GM19240 (cell line): ENCODE data around the gene MEGF9.
"Not testable (repeated sequence)": the region's sequence is repeated elsewhere in the genome, so short reads cannot be mapped to it uniquely, and the experiment has no call there.

ENCODE experiments used
- DNase-seq: peaks from one replicate; pipeline ENCODE4 v3.0.0; 2011; ENCODE audit warnings: low spot score; ENCODE audit not compliant: insufficient read length

MEGF9 gene

GRCh38 chr9:120659676-120660075 is 54.6 kb downstream of the MEGF9 start:
- no peak for DNase-seq

DNA sequence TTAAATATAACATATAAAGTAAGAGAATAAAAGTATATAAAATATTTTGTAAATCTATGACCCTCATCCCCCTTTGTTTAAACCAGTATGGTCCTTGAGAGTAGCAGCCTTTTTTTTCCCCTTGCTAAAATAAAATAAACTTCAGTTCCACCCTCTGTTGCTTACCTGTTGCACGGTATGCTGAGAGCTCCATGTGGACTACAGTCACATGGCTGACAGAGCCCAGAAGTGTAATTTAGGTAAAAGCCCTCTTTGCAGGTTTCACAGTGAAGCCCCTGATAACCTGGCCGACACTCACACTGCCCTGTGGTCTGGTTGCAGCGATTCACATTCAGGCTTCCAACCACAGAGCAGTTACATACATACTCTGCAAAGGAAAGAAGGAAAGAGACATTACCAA is 55.1 kb downstream of the MEGF9 start:
- DNase-seq, result no peak

DNA sequence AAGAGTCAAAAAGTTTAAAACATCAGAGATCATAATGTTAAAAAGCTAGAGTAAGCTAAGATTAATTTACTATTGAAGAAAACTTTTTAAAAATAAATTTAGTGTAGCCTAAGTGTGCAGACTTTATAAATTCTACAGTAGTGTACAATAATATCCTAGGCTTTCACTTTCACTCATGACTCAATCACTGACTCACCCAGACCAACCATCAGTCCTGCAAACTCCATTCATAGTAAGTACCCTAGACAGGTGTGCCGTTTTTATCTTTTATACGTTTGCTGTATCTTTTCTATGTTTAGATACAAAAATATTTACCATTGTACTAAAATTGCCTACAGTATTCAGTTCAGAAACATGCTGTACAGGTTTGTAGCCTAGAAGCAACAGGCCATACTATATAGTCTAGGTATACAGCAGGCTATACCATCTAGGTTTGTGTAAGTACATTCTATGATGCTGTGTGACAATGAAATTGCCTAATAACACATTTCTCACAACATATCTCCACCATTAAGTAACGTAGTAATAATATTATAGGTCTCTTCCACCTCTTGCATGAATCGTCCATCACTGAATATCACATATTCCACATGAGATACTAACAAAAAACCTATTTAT is 59.2 kb downstream of the MEGF9 start:
- no peak for DNase-seq

- no peak for DNase-seq
These were observed 60.0 kb downstream of the MEGF9 start for GRCh38 chr9:120654272-120654671.

DNA sequence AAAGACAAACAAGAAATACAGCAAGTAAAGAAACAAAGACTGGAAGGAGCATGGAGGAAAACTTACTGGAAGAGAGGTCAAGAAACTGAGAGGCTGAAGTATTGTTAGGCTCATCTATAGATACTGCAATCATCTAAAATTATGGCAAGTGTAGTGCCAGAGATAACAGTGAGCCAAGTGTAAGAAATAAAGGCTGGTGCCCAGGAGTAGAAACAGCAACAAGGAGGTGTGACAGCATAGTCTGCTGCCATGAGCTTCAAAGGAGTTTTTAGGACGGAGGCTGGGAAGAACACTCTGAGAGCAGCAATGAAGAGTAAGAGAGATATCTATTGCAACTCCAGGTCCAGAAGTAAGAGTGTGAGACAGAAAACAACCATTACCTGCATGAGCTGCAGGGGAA is 60.5 kb downstream of the MEGF9 start:
- no peak for DNase-seq

GRCh38 chr9:120652934-120653333 is 61.3 kb downstream of the MEGF9 start:
- DNase-seq, result no peak

GRCh38 chr9:120650352-120650751 is 63.9 kb downstream of the MEGF9 start:
- DNase-seq, result no peak

GRCh38 chr9:120648581-120649197 is 65.6 kb downstream of the MEGF9 start:
- DNase-seq, result no peak

GRCh38 chr9:120646948-120647347 is 67.3 kb downstream of the MEGF9 start:
- no peak for DNase-seq

GRCh38 chr9:120645760-120646159 is 68.5 kb downstream of the MEGF9 start:
- DNase-seq, result no peak

- DNase-seq, result no peak
These were observed 71.2 kb downstream of the MEGF9 start for GRCh38 chr9:120643061-120643460.

DNA sequence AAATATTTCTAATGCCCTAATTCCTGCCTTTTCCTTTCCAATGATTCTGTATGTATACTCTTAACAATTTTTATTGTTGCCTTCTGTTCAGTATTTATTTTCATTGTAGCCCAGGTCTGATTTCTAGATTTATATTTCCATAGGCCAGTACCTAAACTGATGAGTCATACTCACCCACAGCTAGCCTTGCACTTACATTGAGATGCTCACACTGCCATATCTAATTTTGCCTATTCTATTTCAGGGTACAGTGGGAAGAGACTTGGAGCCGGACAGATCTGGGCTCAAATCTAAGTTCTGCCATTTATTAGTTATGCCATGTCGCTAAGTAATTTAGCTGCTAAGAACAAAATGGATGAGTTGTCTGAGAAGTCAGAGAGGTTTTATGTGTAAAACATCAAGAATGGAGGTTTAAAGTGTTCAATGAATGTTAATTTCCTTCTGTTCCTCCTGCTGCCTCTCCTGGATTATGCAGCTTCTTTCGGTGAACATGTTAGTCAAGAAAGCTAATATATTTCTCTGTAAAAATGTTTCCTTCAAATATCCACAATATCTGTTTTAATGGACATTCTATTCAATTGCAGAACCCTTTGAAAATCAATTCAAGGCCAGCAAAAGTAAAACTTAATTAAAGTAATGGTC is 72.0 kb downstream of the MEGF9 start:
- DNase-seq, result no peak

DNA sequence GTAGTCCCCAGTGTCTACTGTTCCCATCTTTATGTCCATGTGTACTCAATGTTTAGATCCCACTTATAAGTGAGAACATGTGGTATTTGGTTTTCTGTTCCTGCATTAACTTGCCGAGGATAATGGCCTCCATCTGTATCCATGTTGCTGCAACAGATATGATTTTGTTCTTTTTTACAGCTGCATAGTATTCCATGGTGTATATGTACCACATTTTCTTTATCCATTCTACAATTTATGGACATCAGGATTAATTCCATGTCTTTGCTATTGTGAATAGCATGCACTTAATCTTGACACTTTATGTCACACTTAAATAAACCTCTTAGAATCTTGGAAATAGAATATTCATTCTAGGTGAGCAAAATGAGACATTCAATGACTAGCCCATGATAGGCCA is 73.4 kb downstream of the MEGF9 start:
- DNase-seq, result not testable (repeated sequence)

- DNase-seq, result no peak
These were observed 73.9 kb downstream of the MEGF9 start for GRCh38 chr9:120640380-120640779.

- DNase-seq, result no peak
These were observed 76.4 kb downstream of the MEGF9 start for GRCh38 chr9:120637919-120638318.

DNA sequence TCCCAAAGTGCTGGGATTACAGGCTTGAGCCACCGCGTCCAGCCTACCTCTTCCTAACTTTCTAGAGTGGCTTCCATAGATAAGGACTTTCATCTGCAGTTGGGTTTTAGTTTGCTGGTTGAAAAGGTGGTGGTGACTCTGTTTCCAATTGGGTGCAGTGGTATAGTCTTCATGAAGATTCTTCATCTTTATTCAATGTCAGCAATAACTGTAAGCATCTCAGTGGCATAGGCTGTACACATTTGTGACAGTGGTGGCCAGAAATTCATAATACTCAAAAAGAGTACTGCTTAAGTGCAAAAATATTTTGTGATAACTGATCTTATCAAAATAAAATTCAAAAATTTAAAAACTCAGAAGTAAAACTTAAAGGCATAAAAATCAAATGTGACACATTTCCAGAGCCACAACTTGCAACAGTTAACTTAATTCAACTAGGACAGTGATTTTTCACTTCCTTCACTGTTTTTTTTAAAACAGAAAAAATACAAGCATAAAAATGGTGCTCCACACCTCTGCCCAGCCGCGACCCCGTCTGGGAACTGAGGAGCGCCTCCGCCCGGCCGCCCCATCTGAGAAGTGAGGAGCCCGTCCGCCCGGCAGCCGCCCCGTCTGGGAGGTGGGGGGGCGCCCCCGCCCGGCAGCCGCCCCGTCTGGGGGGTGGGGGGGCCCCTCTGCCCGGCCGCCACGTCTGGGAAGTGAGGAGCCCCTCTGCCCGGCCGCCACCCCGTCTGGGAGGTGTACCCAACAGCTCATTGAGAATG is 77.9 kb downstream of the MEGF9 start:
- no peak for DNase-seq

DNA sequence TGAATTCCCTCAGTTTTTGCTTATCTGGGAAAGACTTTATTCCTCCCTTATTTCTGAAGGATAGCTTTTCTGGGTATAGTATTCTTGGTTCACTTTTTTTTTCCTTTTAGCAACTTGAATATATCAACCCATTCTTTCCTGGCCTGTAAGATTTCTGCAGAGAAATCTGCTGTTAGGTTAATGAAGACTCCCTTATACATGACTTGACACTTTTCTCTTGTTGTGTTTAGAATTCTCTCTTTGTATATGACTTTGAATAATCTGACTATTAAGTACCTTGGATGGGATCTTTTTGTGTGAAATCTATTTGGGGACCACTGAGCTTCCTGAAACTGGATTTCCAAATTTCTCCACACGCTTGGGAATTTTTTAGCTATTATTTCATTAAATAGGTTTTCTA is 79.3 kb downstream of the MEGF9 start:
- no peak for DNase-seq

DNA sequence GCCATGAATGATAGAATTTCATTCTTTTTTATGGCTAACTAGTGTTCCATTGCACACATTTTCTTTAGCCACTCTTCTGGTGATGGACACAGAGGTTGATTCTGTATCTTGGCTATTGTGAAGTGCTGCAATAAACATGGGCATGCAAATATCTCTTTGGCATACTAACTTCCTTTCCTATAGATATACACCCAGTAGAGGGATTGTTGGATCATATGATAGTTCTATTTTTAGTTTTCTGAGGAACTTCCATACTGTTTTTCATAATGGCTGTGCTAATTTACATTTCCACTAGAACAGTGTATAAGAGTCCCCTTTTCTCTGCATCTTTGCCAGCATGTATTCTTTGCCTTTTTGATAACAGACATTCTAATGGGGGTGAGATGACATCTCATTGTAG is 83.9 kb downstream of the MEGF9 start:
- no peak for DNase-seq

- not testable (repeated sequence) for DNase-seq
These were observed 85.3 kb downstream of the MEGF9 start for GRCh38 chr9:120628925-120629497.

DNA sequence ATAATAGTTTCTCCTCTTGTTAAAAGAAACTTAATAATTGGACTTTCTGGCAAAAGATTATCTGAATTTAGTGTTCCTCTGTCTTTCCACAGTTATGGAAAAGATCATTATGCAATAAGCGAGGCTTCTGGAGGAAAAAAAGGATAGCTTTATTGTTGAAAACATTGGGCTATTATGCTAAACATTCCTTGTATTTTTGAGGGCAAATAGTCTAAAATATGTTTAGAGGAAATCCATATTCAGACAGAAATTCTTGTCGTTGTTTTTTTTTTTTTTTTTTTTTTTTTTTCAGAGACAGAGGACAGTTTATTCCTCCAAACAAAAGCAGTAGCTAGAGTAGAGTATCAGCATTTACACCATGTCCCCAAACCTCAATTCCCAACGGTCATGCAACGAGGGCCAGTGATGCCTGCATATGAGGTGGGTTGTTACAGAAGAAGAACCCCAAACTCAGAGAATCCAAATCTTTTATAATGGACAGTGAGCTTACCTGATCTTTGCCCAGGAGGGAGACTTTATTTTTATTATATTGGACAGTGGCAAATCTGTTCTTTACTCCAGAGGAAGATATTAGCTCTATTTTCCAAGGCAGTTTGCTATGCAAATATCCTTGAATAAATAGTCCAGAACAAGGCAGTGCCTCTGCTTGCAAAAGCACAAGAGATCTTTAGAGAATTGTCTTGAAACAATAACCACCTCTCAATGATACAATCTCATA is 85.9 kb downstream of the MEGF9 start:
- no peak for DNase-seq

GRCh38 chr9:120627073-120627472 is 87.2 kb downstream of the MEGF9 start:
- no peak for DNase-seq
